H9 (cell line): ENCODE results near the gene NDUFAF4. TPM values are rescaled to one million over a fixed set of nuclear protein-coding genes. Genes with fewer than 3 reads are reported as not detected.

ENCODE experiments used
- DNase-seq: peaks from one replicate; pipeline ENCODE4 v3.0.0-alpha.2; 2017
- H2AFZ ChIP-seq: one replicate; pipeline ENCODE4 v1.6.1; 2013; ENCODE audit warnings: mild to moderate bottlenecking, low read length, control low read depth, moderate library complexity
- H2AK5ac ChIP-seq: 2 replicates; pipeline ENCODE4 v1.6.1; 2013; ENCODE audit warnings: low read length, control low read depth, mixed read lengths; ENCODE audit not compliant: insufficient read length
- H2BK120ac ChIP-seq: one replicate; pipeline ENCODE4 v1.6.1; 2013; ENCODE audit warnings: low read depth, mild to moderate bottlenecking, low read length, control low read depth, inconsistent platforms; ENCODE audit not compliant: poor library complexity, severe bottlenecking
- H2BK12ac ChIP-seq: 2 replicates; pipeline ENCODE4 v1.6.1; 2013; ENCODE audit warnings: low read length, control low read depth, mixed read lengths, low read depth; ENCODE audit not compliant: insufficient read length
- H2BK15ac ChIP-seq: 2 replicates; pipeline ENCODE4 v1.6.1; 2013; ENCODE audit warnings: low read depth, low read length, control low read depth
- H2BK20ac ChIP-seq: one replicate; pipeline ENCODE4 v1.6.1; 2013; ENCODE audit warnings: low read depth, mild to moderate bottlenecking, low read length, control low read depth, inconsistent platforms; ENCODE audit not compliant: poor library complexity, severe bottlenecking
- H2BK5ac ChIP-seq: 2 replicates; pipeline ENCODE4 v1.6.1; 2013; ENCODE audit warnings: low read length, control low read depth, mixed read lengths; ENCODE audit not compliant: insufficient read length
- H3K14ac ChIP-seq: 2 replicates; pipeline ENCODE4 v1.6.1; 2013; ENCODE audit warnings: low read length, control low read depth; ENCODE audit not compliant: insufficient read depth
- H3K18ac ChIP-seq: 2 replicates; pipeline ENCODE4 v1.6.1; 2013; ENCODE audit warnings: low read depth, mild to moderate bottlenecking, mixed read lengths, low read length, control low read depth; ENCODE audit not compliant: insufficient read length
- H3K23ac ChIP-seq: 2 replicates; pipeline ENCODE4 v1.6.1; 2013; ENCODE audit warnings: low read length, control low read depth, mixed read lengths, low read depth; ENCODE audit not compliant: insufficient read length
- H3K23me2 ChIP-seq: 2 replicates; pipeline ENCODE4 v1.6.1; 2013; ENCODE audit warnings: low read depth, mild to moderate bottlenecking, mixed read lengths, low read length, control low read depth; ENCODE audit not compliant: insufficient read length, poor library complexity, severe bottlenecking
- H3K27ac ChIP-seq: 2 replicates; pipeline ENCODE4 v1.5.1; 2013; ENCODE audit warnings: low read length, control low read depth, mixed read lengths, low read depth; ENCODE audit not compliant: insufficient read length
- H3K27me3 ChIP-seq: 2 replicates; pipeline ENCODE4 v1.6.1; 2013; ENCODE audit warnings: low read length, control low read depth, inconsistent platforms; ENCODE audit not compliant: insufficient read depth
- H3K4ac ChIP-seq: 2 replicates; pipeline ENCODE4 v1.6.1; 2013; ENCODE audit warnings: low read depth, mild to moderate bottlenecking, control low read depth, inconsistent platforms, low read length, moderate library complexity
- H3K4me1 ChIP-seq: 2 replicates; pipeline ENCODE4 v1.6.1; 2013; ENCODE audit warnings: low read length, control low read depth, inconsistent platforms; ENCODE audit not compliant: insufficient read depth
- H3K4me2 ChIP-seq: 2 replicates; pipeline ENCODE4 v1.6.1; 2013; ENCODE audit warnings: low read length, control low read depth, mixed read lengths; ENCODE audit not compliant: insufficient read length, insufficient read depth
- H3K56ac ChIP-seq: 2 replicates; pipeline ENCODE4 v1.6.1; 2013; ENCODE audit warnings: low read depth, mild to moderate bottlenecking, mixed read lengths, low read length, control low read depth; ENCODE audit not compliant: insufficient read length
- H3K79me1 ChIP-seq: 2 replicates; pipeline ENCODE4 v1.6.1; 2013; ENCODE audit warnings: low read depth, mild to moderate bottlenecking, moderate library complexity, low read length, control low read depth, inconsistent platforms; ENCODE audit not compliant: insufficient read depth, poor library complexity, severe bottlenecking
- H3K79me2 ChIP-seq: 2 replicates; pipeline ENCODE4 v1.6.1; 2013; ENCODE audit warnings: low read length, control low read depth, inconsistent platforms; ENCODE audit not compliant: insufficient read depth
- H3K9ac ChIP-seq: 2 replicates; pipeline ENCODE4 v1.6.1; 2013; ENCODE audit warnings: low read length, control low read depth, mixed read lengths; ENCODE audit not compliant: insufficient read length; ENCODE audit errors: extremely low read depth
- H3K9me3 ChIP-seq: one replicate; pipeline ENCODE4 v1.6.1; 2013; ENCODE audit warnings: low read depth, low read length, inconsistent platforms; ENCODE audit not compliant: control insufficient read depth
- H3T11ph ChIP-seq: one replicate; pipeline ENCODE4 v1.6.1; 2013; ENCODE audit warnings: mild to moderate bottlenecking, low read length, control low read depth, inconsistent platforms
- H4K20me1 ChIP-seq: one replicate; pipeline ENCODE4 v1.6.1; 2013; ENCODE audit not compliant: control insufficient read depth, insufficient read length, insufficient read depth
- H4K5ac ChIP-seq: 2 replicates; pipeline ENCODE4 v1.6.1; 2013; ENCODE audit warnings: low read depth, mild to moderate bottlenecking, mixed read lengths, low read length, control low read depth; ENCODE audit not compliant: insufficient read length
- H4K8ac ChIP-seq: replicated peaks from 2 replicates; pipeline ENCODE4 v1.6.1; 2013; ENCODE audit warnings: low read length, control low read depth, mixed read lengths, low read depth; ENCODE audit not compliant: insufficient read length
- H4K91ac ChIP-seq: 2 replicates; pipeline ENCODE4 v1.6.1; 2013; ENCODE audit warnings: low read depth, mild to moderate bottlenecking, moderate library complexity, mixed read lengths, low read length, control low read depth; ENCODE audit not compliant: insufficient read length
- H3K27ac Mint-ChIP-seq, 3 experiments: 2 replicates in 2 of 3; 3 replicates in 1 of 3; pipeline ENCODE4 v1.8.0; 2020 to 2021; ENCODE audit warnings: mixed read lengths in 3 of 3, mild to moderate bottlenecking in 1 of 3, moderate library complexity in 1 of 3
- H3K27me3 Mint-ChIP-seq: 2 replicates; pipeline ENCODE4 v1.8.0; 2021; ENCODE audit warnings: low read depth, mild to moderate bottlenecking, moderate library complexity, mixed read lengths
- H3K36me3 Mint-ChIP-seq, 3 experiments: 2 replicates in 2 of 3; 3 replicates in 1 of 3; pipeline ENCODE4 v1.8.0; 2020 to 2021; ENCODE audit warnings: low read depth in 3 of 3, mixed read lengths in 3 of 3; ENCODE audit not compliant: insufficient read depth in 1 of 3
- H3K4me1 Mint-ChIP-seq, 2 experiments: 2 replicates each; pipeline ENCODE4 v1.8.0; 2020; ENCODE audit warnings: mixed read lengths in 2 of 2
- H3K4me3 Mint-ChIP-seq, 2 experiments: 2 replicates in 1 of 2; 3 replicates in 1 of 2; pipeline ENCODE4 v1.8.0; 2020 to 2021; ENCODE audit warnings: mild to moderate bottlenecking in 2 of 2, mixed read lengths in 2 of 2, moderate library complexity in 1 of 2
- H3K9me3 Mint-ChIP-seq, 2 experiments: 2 replicates in 1 of 2; 3 replicates in 1 of 2; pipeline ENCODE4 v1.8.0; 2020; ENCODE audit warnings: mild to moderate bottlenecking in 2 of 2, mixed read lengths in 2 of 2, moderate library complexity in 1 of 2
- CTCF ChIP-seq: fragments of 200-600 bp; sonication (generic); conservative IDR thresholded peaks from 3 replicates; pipeline ENCODE4 v1.8.0; 2021; ENCODE audit warnings: antibody characterized with exemption, mild to moderate bottlenecking
- WGBS: extraction: QIAGEN DNeasy Blood & Tissue Kit; methylation state at CpG from one replicate; pipeline ENCODE4 v1.1.7; 2013; ENCODE audit warnings: missing lambda C conversion rate, low lambda C conversion rate, mixed read lengths; ENCODE audit not compliant: insufficient read length; ENCODE audit errors: extremely low coverage; 5-methylcytosine and 5-hydroxymethylcytosine counted together
- total RNA-seq: library from RNA; stranded (reverse); gene quantifications from 2 replicates; pipeline ENCODE4 v1.2.1, GENCODE V29; 2021

The NDUFAF4 gene
- total RNA-seq, 1 experiment from 2014 or later = 86.6 TPM

- Mint-ChIP-seq H3K4me1 (no peaks in the 10 kb centered on the region), H3K36me3 (no peaks in the 10 kb centered on the region), H3K27me3 (no peaks in the 10 kb centered on the region; the same call in 1 of the 2 replicates), H3K4me3 (no peak overlapping the region), H3K9me3 (no peaks in the 10 kb centered on the region), H3K27ac (no peak overlapping the region)
- Histone ChIP-seq H4K8ac (no peak overlapping the region), H3K4me1 (no peaks in the 10 kb centered on the region), H3K56ac (no peak overlapping the region), H3K18ac (no peak overlapping the region), H3K9me3 (no peaks in the 10 kb centered on the region), H3K4ac (no peak overlapping the region), H3K27me3 (no peaks in the 10 kb centered on the region), H3K4me2 (no peak overlapping the region), H3K14ac (no peak overlapping the region), H2BK12ac (no peak overlapping the region), H2AK5ac (no peak overlapping the region), H2BK15ac (no peak overlapping the region), H3T11ph (no peak overlapping the region), H3K79me1 (no peaks in the 10 kb centered on the region), H3K23me2 (no peaks in the 10 kb centered on the region), H3K27ac (no peak overlapping the region), H4K5ac (no peak overlapping the region), H2BK5ac (no peak overlapping the region), H2BK20ac (no peak overlapping the region), H2BK120ac (no peak overlapping the region), H4K91ac (no peak overlapping the region), H3K23ac (no peak overlapping the region), H4K20me1 (no peaks in the 10 kb centered on the region), H3K79me2 (no peaks in the 10 kb centered on the region), H2AFZ (no peak overlapping the region), H3K9ac (no peak overlapping the region)
- DNase-seq = no peak
- WGBS = no CpG with 5 or more reads among the region's 9 CpGs
- no peak for TF ChIP-seq CTCF
Measured at GRCh38 chr6:96943555-96944215, 46.0 kb upstream of the NDUFAF4 start.
